HCT116 (cell line): ENCODE data around the gene SMC1B. TPM values are rescaled to one million over a fixed set of nuclear protein-coding genes. Genes with fewer than 3 reads are reported as not detected.

ENCODE experiments used
- ATAC-seq: fragments of 200-7000 bp; cut with Tn5 transposase; 2 replicates; pipeline ENCODE4 v1.9.1; 2020; ENCODE audit warnings: mild to moderate bottlenecking, moderate library complexity
- BruUV-seq: library from RNA; stranded (reverse); fragments of 400-500 nt; replicated peaks from 2 replicates; lab custom pipeline; 2021; lab: Mats Ljungman, UMichigan
- CTCF ChIA-PET: fragments of 300-600 bp; sonication (Branson Sonifier 250); formaldehyde crosslinking; loops from one replicate; lab custom pipeline; 2021; ENCODE audit warnings: antibody characterized with exemption; lab: Charles Lee
- POLR2A ChIA-PET: fragments of 300-600, 350-600 bp; sonication (Branson Sonifier 250); formaldehyde crosslinking; loops from one replicate; lab custom pipeline; 2021; ENCODE audit warnings: antibody characterized with exemption; lab: Charles Lee
- RAD21 ChIA-PET, 2 experiments: fragments of 300-600 bp; sonication (Branson Sonifier 250); formaldehyde crosslinking; loops; one replicate each; lab custom pipeline; 2023; ENCODE audit warnings: low total read pairs in 2 of 2; ENCODE audit not compliant: uncharacterized antibody in 2 of 2, unreplicated experiment in 2 of 2, low non-redundant PET in 1 of 2; lab: Charles Lee
- DNase-seq: peaks from one replicate; pipeline ENCODE4 v3.0.0-alpha.2; 2010; ENCODE audit warnings: low read depth, low spot score
- H2AFZ ChIP-seq: fragments of 200-600 bp; shearing (Covaris generic), sonication (generic); 2 replicates; pipeline ENCODE4 v1.6.1; 2017; ENCODE audit warnings: low read depth, mixed run types, mixed read lengths, antibody characterized with exemption, low read length; ENCODE audit not compliant: poor library complexity, severe bottlenecking
- H3K27ac ChIP-seq: 2 replicates; pipeline ENCODE4 v1.5.1; 2012; ENCODE audit warnings: low read depth, low read length
- H3K27me3 ChIP-seq: fragments of 200-600 bp; sonication (generic); 2 replicates; pipeline ENCODE4 v1.6.1; 2016; ENCODE audit warnings: mixed run types, low read length, mixed read lengths; ENCODE audit not compliant: insufficient read depth
- H3K36me3 ChIP-seq, 2 experiments: fragments of 200-500 bp in 1 of 2; fragments of 200-600 bp in 1 of 2; sonication (Bioruptor generic) in 1 of 2; sonication (generic) in 1 of 2; 2 replicates each; pipeline versions ENCODE4 v1.5.1 to v1.6.1; 2014 to 2016; ENCODE audit warnings: low read length in 2 of 2, inconsistent platforms in 1 of 2, mixed read lengths in 1 of 2, mixed run types in 1 of 2; ENCODE audit not compliant: insufficient read depth in 2 of 2, control insufficient read depth in 1 of 2
- H3K4me1 ChIP-seq, 2 experiments: fragments of 200-600 bp in 1 of 2; sonication (generic) in 1 of 2; 2 replicates each; pipeline versions ENCODE4 v1.5.1 to v1.6.1; 2012 to 2017; ENCODE audit warnings: low read length in 2 of 2, inconsistent platforms in 1 of 2, mild to moderate bottlenecking in 1 of 2, mixed read lengths in 1 of 2, mixed run types in 1 of 2, moderate library complexity in 1 of 2; ENCODE audit not compliant: insufficient read depth in 2 of 2, control insufficient read depth in 1 of 2
- H3K4me2 ChIP-seq: fragments of 200-600 bp; sonication (generic); 2 replicates; pipeline ENCODE4 v1.6.1; 2017; ENCODE audit warnings: mixed run types, low read length, mixed read lengths
- H3K4me3 ChIP-seq, 2 experiments: fragments of 200-600 bp in 1 of 2; sonication (generic) in 1 of 2; replicated peaks in 1 of 2; 2 replicates each; pipeline ENCODE4 v1.5.1; 2011 to 2016; ENCODE audit warnings: low read length in 2 of 2, control low read depth in 1 of 2, low read depth in 1 of 2, mild to moderate bottlenecking in 1 of 2, mixed read lengths in 1 of 2, mixed run types in 1 of 2
- H3K79me2 ChIP-seq: fragments of 200-600 bp; sonication (generic); 2 replicates; pipeline ENCODE4 v1.6.1; 2017; ENCODE audit warnings: mild to moderate bottlenecking, mixed run types, low read length, moderate library complexity, mixed read lengths; ENCODE audit not compliant: insufficient read depth
- H3K9ac ChIP-seq: fragments of 200-600 bp; sonication (generic); 2 replicates; pipeline ENCODE4 v1.6.1; 2016; ENCODE audit warnings: low read length, mixed read lengths
- H3K9me2 ChIP-seq: fragments of 200-600 bp; sonication (generic), shearing (Covaris generic); 2 replicates; pipeline ENCODE4 v1.6.1; 2017; ENCODE audit warnings: mixed run types, mild to moderate bottlenecking, moderate library complexity; ENCODE audit not compliant: insufficient read depth
- H3K9me3 ChIP-seq, 2 experiments: fragments of 200-500 bp in 1 of 2; fragments of 200-600 bp in 1 of 2; sonication (Bioruptor generic) in 1 of 2; sonication (generic) in 1 of 2; 2 replicates each; pipeline ENCODE4 v1.6.1; 2014 to 2017; ENCODE audit warnings: low read length in 2 of 2, mixed read lengths in 2 of 2, inconsistent platforms in 1 of 2, low read depth in 1 of 2, mild to moderate bottlenecking in 1 of 2, mixed run types in 1 of 2, moderate library complexity in 1 of 2; ENCODE audit not compliant: control insufficient read depth in 1 of 2, insufficient read depth in 1 of 2
- H4K20me1 ChIP-seq: fragments of 200-600 bp; sonication (generic), shearing (Covaris generic); 2 replicates; pipeline ENCODE4 v1.6.1; 2017; ENCODE audit warnings: mixed run types, mild to moderate bottlenecking, moderate library complexity; ENCODE audit not compliant: insufficient read depth
- CTCF ChIP-seq, 3 experiments: fragments of 200-600 bp in 1 of 3; sonication (generic) in 1 of 3; IDR thresholded peaks in 2 of 3; conservative IDR thresholded peaks in 1 of 3; 2 replicates each; pipeline ENCODE4 v1.5.1; 2012 to 2017; ENCODE audit warnings: low read depth in 2 of 3, low read length in 2 of 3, antibody characterized with exemption in 1 of 3, borderline replicate concordance in 1 of 3, control low read depth in 1 of 3, mild to moderate bottlenecking in 1 of 3, mixed read lengths in 1 of 3, mixed run types in 1 of 3, moderate library complexity in 1 of 3; ENCODE audit not compliant: insufficient read depth in 1 of 3
- JUND ChIP-seq: IDR thresholded peaks from 2 replicates; pipeline ENCODE4 v1.6.1; 2012
- SP1 ChIP-seq: IDR thresholded peaks from 2 replicates; pipeline ENCODE4 v1.6.1; 2012; ENCODE audit warnings: low read depth
- intact Hi-C: fragments of 100-400 bp; cut with micrococcal nuclease; formaldehyde crosslinking; loops from 2 replicates; pipeline ENCODE4 v1.10.0; 2022
- total RNA-seq: library from RNA; stranded (reverse); gene quantifications from one replicate; pipeline ENCODE4 v1.2.1, GENCODE V29; 2021; ENCODE audit not compliant: unreplicated experiment

The SMC1B gene
- total RNA-seq, 1 experiment from 2014 or later: not detected

- Histone ChIP-seq H3K27ac (no peak overlapping the region), H3K79me2 (peaks cover 95% of the 10 kb centered on the region), H3K9ac (no peak overlapping the region), H3K9me2 (no peaks in the 10 kb centered on the region), H3K9me3 (no peaks in the 10 kb centered on the region), H3K36me3 (peaks cover 3 to 7% of the 10 kb centered on the region in 2 experiments; a peak in 3 of 4 replicates), H3K4me2 (no peak overlapping the region), H4K20me1 (no peaks in the 10 kb centered on the region; the same call in 1 of the 2 replicates), H2AFZ (no peak overlapping the region), H3K4me1 (peaks cover 4% of the 10 kb centered on the region in 2 experiments; a peak in 2 of 4 replicates), H3K27me3 (no peaks in the 10 kb centered on the region), H3K4me3 (no peak overlapping the region)
- RAD21 ChIA-PET: no interaction called here
- DNase-seq (no peak), ATAC-seq (peak; percentile 90)
- POLR2A ChIA-PET: interaction anchor here (0.6 kb wide), 1 partner anchor 9 kb away, joined by 3 read pairs; no protein-coding TSS in a partner anchor
- TF ChIP-seq CTCF (IDR thresholded peaks at IDR 0.05 in 2 of 3, conservative IDR thresholded peaks at IDR 0.05 in 1 of 3; ENCODE audit: borderline replicate concordance in 1 of 3, insufficient read depth in 1 of 3, low read depth in 2 of 3, low read length in 2 of 3) (peak in 2 of 3 experiments; percentile 24 to 36; a peak in 3 of 6 replicates), JUND (no peak)
- CTCF ChIA-PET: no interaction called here
- no TSS peak for BruUV-seq
- intact Hi-C loops: no loop called here
These were observed 95.7 kb downstream of the SMC1B start for GRCh38 chr22:45317551-45318167.

- TF ChIP-seq SP1: no peak
- TF ChIP-seq, all 23 proteins: peak for 0
- H3K4me3 ChIP-seq: no peak overlapping the region
- peaks cover 94% of the 10 kb centered on the region for H3K79me2 ChIP-seq
- no peak overlapping the region for H3K4me2 ChIP-seq
- no peaks in the 10 kb centered on the region for H3K9me3 ChIP-seq
- no peak overlapping the region for H2AFZ ChIP-seq
- ATAC-seq (no peak), DNase-seq (no peak)
- ChIA-PET RAD21 (no interaction called here), POLR2A (interaction anchor here (0.6 kb wide), 1 partner anchor 10 kb away, joined by 3 read pairs; no protein-coding TSS in a partner anchor), CTCF (no interaction called here)
- no peaks in the 10 kb centered on the region; the same call in 1 of the 2 replicates for H4K20me1 ChIP-seq
- H3K9ac ChIP-seq: no peak overlapping the region
- no peaks in the 10 kb centered on the region for H3K27me3 ChIP-seq
- H3K4me1 ChIP-seq: peaks cover 4% of the 10 kb centered on the region in 2 experiments; a peak in 2 of 4 replicates
- H3K36me3 ChIP-seq: peaks cover 0 to under 1% of the 10 kb centered on the region in 2 experiments; a peak in 1 of 4 replicates
- H3K9me2 ChIP-seq: no peaks in the 10 kb centered on the region
- intact Hi-C loops: no loop called here
- no peak overlapping the region for H3K27ac ChIP-seq
- no TSS peak for BruUV-seq
These were observed 96.4 kb downstream of the SMC1B start for GRCh38 chr22:45316796-45317526.
